ENCODE data around the gene STAC3. TPM values are rescaled to one million over a fixed set of nuclear protein-coding genes. Genes with fewer than 3 reads are reported as not detected.

Gene STAC3
- total RNA-seq, 2 experiments from 2014 or later: 2.0 to 3.0 TPM

DNA sequence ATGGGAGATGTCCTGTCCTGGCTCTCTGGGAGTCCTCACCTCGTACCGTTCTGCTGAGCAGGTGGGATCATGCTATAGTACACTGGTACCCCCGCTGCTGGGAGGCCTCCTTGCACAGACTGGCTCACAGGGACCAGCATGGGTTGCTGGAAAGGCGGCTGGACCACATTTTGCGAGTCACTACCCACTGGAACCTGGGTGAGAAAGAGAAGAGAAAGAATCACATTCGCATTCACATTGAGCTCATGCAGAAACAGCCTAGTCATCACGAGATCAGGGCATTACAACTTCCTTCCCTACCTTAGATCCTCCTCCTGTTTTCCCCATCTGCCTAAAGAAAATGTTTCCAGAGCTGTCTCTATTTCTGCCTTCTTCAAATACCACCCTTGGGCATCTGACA lies 17.3 kb upstream of the STAC3 start:
- no peak overlapping the region for H3K4me3 ChIP-seq (ENCODE audit: low read length)
- H3K36me3 ChIP-seq (ENCODE audit: insufficient read depth, low read length): peaks cover 64% of the 10 kb centered on the region
- TF ChIP-seq, protein P1, sequence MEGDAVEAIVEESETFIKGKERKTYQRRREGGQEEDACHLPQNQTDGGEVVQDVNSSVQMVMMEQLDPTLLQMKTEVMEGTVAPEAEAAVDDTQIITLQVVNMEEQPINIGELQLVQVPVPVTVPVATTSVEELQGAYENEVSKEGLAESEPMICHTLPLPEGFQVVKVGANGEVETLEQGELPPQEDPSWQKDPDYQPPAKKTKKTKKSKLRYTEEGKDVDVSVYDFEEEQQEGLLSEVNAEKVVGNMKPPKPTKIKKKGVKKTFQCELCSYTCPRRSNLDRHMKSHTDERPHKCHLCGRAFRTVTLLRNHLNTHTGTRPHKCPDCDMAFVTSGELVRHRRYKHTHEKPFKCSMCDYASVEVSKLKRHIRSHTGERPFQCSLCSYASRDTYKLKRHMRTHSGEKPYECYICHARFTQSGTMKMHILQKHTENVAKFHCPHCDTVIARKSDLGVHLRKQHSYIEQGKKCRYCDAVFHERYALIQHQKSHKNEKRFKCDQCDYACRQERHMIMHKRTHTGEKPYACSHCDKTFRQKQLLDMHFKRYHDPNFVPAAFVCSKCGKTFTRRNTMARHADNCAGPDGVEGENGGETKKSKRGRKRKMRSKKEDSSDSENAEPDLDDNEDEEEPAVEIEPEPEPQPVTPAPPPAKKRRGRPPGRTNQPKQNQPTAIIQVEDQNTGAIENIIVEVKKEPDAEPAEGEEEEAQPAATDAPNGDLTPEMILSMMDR (IDR thresholded peaks at IDR 0.05): no peak
- H3K9me3 ChIP-seq (ENCODE audit: control insufficient read depth in 1 of 2, insufficient read depth in 1 of 2, low read length in 2 of 2): no peaks in the 10 kb centered on the region
- Mint-ChIP-seq H3K27ac (no peak overlapping the region), H3K27me3 (no peaks in the 10 kb centered on the region), H3K36me3 (ENCODE audit: low read depth) (peaks cover 87% of the 10 kb centered on the region), H3K9me3 (no peaks in the 10 kb centered on the region), H3K4me1 (ENCODE audit: low read depth) (no peaks in the 10 kb centered on the region), H3K4me3 (no peak overlapping the region)
- ChIA-PET CTCF (no interaction called here), POLR2A (no interaction called here)
- intact Hi-C loops (cut with DNase I, micrococcal nuclease): loop anchor here in 1 of 2 experiments (10.0 kb wide), 1 partner anchor 187 kb away; the partner anchor contains the start of genes GLI1 and INHBE
- peak overlapping the region in 1 of 2 donors; percentile 7 for H3K27ac ChIP-seq (ENCODE audit: low read depth in 1 of 2, low read length in 2 of 2)
- no peaks in the 10 kb centered on the region for H3K27me3 ChIP-seq (ENCODE audit: control insufficient read depth in 1 of 2, insufficient read depth in 2 of 2, low read length in 2 of 2)
- ATAC-seq (ENCODE audit: poor library complexity) (no peak), DNase-seq (no peak)
- H3K4me1 ChIP-seq (ENCODE audit: insufficient read depth, low read length): peaks cover 3% of the 10 kb centered on the region

DNA sequence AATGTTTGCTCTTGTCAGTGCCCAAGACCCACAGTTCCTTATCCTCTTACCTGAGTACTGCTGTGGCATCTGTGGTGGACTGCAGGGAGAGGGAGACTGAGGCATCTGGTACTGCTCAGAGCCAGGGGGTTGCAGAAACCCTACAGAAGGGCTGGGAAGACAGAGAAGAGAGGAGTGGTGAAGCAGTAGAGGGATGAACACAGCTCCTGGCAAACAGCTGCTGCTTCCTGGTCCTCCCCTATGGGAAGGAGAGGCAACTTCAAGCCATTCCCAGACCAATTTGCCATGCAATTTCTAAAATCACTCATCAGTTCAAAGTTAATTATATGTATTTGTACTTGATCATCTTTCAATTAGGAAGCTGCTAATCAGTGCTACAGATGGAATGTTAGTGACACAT lies 15.7 kb upstream of the STAC3 start:
- intact Hi-C loops (cut with DNase I, micrococcal nuclease): loop anchor here in 1 of 2 experiments (10.0 kb wide), 1 partner anchor 188 kb away; the partner anchor contains the start of genes GLI1 and INHBE
- Histone ChIP-seq H3K27me3 (ENCODE audit: control insufficient read depth in 1 of 2, insufficient read depth in 2 of 2, low read length in 2 of 2) (no peaks in the 10 kb centered on the region), H3K36me3 (ENCODE audit: insufficient read depth, low read length) (peaks cover 66% of the 10 kb centered on the region), H3K9me3 (ENCODE audit: control insufficient read depth in 1 of 2, insufficient read depth in 1 of 2, low read length in 2 of 2) (no peaks in the 10 kb centered on the region), H3K4me1 (ENCODE audit: insufficient read depth, low read length) (peaks cover 3% of the 10 kb centered on the region), H3K27ac (ENCODE audit: low read depth in 1 of 2, low read length in 2 of 2) (no peak overlapping the region), H3K4me3 (ENCODE audit: low read length) (no peak overlapping the region)
- H3K36me3 Mint-ChIP-seq (ENCODE audit: low read depth): peaks cover 89% of the 10 kb centered on the region
- POLR2A ChIA-PET: no interaction called here
- H3K4me3 Mint-ChIP-seq: no peak overlapping the region
- no peak for DNase-seq
- TF ChIP-seq, protein P1 (IDR thresholded peaks at IDR 0.05): no peak
- ATAC-seq (ENCODE audit: poor library complexity): no peak
- CTCF ChIA-PET: no interaction called here
- no peaks in the 10 kb centered on the region for H3K9me3 Mint-ChIP-seq
- H3K27ac Mint-ChIP-seq: no peak overlapping the region
- no peaks in the 10 kb centered on the region for H3K4me1 Mint-ChIP-seq (ENCODE audit: low read depth)
- no peaks in the 10 kb centered on the region for H3K27me3 Mint-ChIP-seq

DNA sequence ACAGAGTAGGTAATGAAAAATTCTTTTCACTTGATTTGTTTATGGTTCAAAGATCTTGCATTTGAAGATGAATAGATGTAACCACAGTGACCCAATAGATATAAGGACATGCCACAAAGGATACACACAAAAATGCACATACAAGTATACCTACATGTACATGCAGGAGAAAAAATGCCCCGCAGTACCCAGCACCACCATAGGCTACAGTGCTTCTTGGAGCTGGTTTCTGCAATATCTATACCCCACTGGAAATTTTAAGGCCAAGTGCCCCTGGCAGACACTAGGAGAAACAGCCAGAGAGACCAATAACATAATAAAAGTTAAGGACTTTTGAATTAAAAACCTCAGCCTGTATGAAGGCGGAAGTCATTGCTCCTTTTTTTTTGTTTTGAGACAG lies 12.1 kb upstream of the STAC3 start:
- intact Hi-C loops (cut with DNase I, micrococcal nuclease): loop anchor here in 1 of 2 experiments (10.0 kb wide), 1 partner anchor 192 kb away; the partner anchor contains the start of genes GLI1 and INHBE
- H3K9me3 ChIP-seq (ENCODE audit: control insufficient read depth in 1 of 2, insufficient read depth in 1 of 2, low read length in 2 of 2): no peaks in the 10 kb centered on the region
- Mint-ChIP-seq H3K4me3 (no peak overlapping the region), H3K36me3 (ENCODE audit: low read depth) (peaks cover 87% of the 10 kb centered on the region), H3K9me3 (no peaks in the 10 kb centered on the region), H3K4me1 (ENCODE audit: low read depth) (no peaks in the 10 kb centered on the region), H3K27ac (no peak overlapping the region), H3K27me3 (no peaks in the 10 kb centered on the region)
- no peak overlapping the region for H3K27ac ChIP-seq (ENCODE audit: low read depth in 1 of 2, low read length in 2 of 2)
- peaks cover 3% of the 10 kb centered on the region for H3K4me1 ChIP-seq (ENCODE audit: insufficient read depth, low read length)
- ChIA-PET POLR2A (no interaction called here), CTCF (interaction anchor here (1.5 kb wide), 1 partner anchor 189 kb away, joined by 5 read pairs; no protein-coding TSS in a partner anchor)
- DNase-seq (no peak), ATAC-seq (ENCODE audit: poor library complexity) (no peak)
- TF ChIP-seq, protein P1 (IDR thresholded peaks at IDR 0.05): no peak
- H3K36me3 ChIP-seq (ENCODE audit: insufficient read depth, low read length): peaks cover 68% of the 10 kb centered on the region
- H3K4me3 ChIP-seq (ENCODE audit: low read length): no peak overlapping the region
- H3K27me3 ChIP-seq (ENCODE audit: control insufficient read depth in 1 of 2, insufficient read depth in 2 of 2, low read length in 2 of 2): no peaks in the 10 kb centered on the region

All from CD4-positive, alpha-beta T cell (primary cell).